ENCODE data around the gene SNX32.
"Not testable (repeated sequence)": the region's sequence is repeated elsewhere in the genome, so short reads cannot be mapped to it uniquely, and the experiment has no call there.

Gene SNX32

DNA sequence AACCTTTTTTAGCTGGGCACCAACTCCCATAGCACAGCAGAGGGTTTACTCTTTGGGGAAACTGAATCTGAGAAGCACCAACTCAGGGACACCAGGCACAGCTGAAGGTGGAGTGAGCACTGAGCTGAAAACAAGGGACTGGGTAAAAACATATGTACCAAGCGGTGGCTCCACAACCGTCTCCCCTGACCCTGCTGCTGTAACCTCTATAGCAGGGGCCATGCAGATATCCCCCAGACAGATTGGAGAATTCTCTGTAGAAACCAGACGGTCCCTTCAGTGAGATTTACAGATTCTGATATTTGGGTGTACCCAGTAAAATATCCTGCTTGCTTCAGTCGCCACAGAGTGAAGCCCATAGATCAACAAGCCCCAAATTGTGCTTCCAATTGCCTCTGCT, 4.3 kb upstream of the SNX32 start:
- DNase-seq: no peak

DNA sequence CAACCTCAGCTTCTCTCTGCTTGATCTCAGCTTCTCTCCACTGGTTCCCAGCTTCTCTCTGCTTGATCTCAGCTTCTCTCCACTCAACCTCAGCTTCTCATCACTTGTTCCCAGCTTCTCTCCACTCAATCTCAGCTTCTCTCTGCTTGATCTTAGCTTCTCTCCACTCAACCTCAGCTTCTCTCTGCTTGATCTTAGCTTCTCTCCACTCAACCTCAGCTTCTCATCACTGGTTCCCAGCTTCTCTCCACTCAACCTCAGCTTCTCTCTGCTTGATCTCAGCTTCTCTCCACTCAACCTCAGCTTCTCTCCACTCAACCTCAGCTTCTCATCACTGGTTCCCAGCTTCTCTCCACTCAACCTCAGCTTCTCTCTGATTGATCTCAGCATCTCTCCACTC, 1.5 kb upstream of the SNX32 start:
- not testable (repeated sequence) for DNase-seq

DNA sequence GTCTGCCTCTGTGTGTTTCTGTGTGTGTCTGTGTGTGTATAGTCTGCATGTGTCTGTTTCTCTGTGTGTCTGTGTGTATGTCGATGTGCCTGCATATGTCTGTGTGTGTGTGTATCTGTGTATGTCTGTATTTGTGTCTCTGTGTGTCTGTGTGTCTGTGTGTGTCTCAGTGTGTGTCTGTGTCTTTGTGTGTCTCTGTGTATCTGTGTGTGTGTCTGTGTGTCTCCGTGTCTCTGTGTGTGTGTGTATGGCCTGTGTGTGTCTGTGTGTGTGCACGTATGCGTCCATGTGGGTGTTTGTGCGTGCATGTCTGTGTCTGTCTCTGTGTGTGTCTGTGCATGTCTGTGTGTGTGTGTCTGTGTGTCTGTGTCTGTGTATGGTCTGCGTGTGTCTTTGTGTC, 439 bp downstream of the SNX32 start:
- no peak for DNase-seq

DNA sequence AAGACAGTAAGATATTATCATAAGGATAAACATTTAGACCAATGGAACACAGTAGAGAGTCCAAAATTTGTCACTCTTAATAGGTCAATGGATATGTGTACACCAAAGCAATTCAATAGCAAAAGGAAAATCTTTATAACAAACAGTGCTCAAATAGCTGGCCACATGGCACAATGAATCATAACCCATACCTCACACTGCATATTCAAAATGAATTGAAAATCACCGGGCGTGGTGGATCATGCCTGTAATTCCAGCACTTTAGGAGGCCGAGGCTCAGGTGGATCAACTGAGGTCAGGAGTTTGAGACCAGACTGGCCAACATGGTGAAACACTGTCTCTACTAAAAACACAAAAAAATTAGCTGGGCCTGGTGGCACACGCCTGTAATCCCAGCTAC, 8.4 kb downstream of the SNX32 start:
- DNase-seq: no peak

DNA sequence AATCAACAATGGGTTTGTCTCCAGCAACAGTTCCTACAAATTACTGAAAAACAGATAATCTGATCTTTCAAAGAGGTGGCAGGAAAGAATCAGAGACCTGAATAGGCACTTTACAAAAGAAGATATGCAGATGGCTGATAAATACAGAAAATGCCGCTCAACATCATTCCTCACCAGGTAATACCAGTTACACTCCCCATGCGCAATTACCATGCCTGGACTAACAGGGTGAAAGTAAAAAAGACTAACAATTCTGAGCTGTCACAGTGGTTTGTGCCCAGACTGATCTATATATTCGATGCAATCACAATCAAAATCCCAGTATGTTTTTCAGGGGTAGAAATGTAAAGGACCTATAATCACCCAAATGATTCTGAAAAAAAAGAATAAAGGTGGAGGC, 10.0 kb downstream of the SNX32 start:
- no peak for DNase-seq

DNA sequence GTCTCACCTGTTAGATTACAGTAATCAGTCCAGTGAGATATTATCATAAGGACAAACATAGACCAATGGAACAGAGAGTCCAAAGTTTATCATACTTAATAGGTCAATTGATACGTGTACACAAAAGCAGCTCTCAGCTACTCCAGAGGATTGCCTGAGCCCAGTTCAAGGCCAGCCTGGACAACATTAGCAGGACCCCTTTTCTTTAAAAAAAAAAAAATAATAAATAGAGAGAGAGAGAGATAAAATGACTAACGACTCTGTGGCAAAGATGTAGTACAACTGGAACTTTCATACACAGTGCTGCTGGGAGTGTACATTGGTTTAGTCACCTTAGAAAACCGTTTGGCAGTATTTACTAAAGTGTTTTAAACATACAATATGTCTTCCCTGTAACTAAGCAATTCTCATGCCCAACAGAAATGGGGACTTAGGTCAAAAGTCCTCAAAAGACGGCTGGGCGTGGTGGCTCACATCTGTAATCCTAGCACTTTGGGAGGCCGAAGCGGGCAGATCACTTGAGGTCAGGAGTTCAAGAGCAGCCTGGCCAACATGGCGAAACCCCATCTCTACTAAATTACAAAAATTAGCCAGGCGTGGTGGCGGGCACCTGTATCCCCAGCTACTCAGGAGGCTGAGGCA, 10.6 kb downstream of the SNX32 start:
- no peak for DNase-seq

DNA sequence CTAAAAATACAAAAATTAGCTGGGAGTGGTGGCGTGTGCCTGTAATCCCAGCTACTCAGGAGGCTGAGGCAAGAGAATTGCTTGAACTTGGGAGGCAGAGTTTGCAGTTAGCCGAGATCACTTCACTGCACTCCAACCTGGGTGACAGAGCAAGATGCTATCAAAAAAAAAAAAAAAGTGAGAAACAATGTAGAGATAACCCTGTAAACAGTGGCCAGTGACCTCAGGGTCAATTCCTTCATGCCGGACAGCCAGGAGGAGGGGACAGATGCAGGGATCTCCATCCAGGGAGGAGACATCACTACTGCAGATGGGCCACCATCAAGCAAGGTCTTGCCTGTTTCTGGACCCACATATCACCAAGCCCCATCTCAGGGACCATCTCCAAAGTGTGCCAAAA, 14.0 kb downstream of the SNX32 start:
- no peak for DNase-seq

DNA sequence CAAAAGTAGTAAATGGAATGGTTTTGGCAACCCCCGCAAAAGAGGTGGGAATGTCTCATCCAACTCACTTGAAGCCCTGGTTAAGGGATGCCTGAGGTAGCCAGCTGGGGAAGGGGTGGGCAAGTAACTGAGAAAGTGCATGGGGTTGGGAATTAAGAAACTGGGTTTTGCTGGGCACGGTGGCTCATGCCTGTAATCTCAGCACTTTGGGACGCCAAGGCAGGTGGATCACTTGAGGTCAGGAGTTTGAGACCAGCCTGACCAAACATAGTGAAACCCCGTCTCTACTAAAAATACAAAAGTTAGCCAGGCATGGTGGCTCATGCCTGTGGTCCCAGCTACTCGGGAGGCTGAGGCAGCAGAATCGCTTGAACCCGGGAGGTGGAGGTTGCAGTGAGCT, 14.9 kb downstream of the SNX32 start:
- not testable (repeated sequence) for DNase-seq

DNA sequence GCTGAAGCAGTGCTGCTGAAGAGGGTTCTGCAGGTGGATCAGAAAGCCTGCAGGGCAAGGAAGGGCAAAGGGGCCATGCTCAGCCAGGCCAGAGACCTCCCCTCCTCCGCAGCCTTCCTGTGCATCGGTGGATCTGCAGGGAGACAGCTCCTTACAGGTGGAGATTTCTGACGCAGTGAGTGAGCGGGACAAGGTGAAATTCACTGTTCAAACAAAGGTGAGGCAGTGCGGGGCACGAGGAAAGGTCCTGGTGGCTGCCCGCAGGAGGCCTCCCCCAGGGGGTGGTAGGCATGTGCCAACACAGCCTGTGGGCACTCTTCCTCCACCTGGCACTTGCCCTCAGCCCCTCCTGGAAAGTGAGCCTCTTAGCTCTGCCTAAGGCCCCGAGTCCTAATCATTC, 15.6 kb downstream of the SNX32 start:
- no peak for DNase-seq

DNA sequence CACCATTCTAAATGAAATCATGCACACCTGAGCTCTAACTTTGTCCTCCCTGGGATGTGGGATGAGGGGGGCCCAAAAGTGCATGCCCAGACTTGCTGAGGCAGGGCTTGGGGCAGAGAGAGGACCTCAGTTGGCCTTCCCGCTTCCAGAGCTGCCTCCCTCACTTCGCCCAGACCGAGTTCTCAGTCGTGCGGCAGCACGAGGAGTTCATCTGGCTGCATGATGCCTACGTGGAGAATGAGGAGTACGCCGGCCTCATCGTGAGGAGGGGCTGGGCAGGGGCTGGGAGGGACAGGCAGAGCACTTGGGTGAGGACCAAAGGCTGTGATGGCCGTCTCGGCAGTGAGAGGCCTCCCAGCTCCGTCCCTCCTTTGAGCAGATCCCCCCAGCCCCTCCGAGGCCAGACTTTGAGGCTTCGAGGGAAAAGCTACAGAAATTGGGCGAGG, 16.0 kb downstream of the SNX32 start:
- DNase-seq: no peak

DNA sequence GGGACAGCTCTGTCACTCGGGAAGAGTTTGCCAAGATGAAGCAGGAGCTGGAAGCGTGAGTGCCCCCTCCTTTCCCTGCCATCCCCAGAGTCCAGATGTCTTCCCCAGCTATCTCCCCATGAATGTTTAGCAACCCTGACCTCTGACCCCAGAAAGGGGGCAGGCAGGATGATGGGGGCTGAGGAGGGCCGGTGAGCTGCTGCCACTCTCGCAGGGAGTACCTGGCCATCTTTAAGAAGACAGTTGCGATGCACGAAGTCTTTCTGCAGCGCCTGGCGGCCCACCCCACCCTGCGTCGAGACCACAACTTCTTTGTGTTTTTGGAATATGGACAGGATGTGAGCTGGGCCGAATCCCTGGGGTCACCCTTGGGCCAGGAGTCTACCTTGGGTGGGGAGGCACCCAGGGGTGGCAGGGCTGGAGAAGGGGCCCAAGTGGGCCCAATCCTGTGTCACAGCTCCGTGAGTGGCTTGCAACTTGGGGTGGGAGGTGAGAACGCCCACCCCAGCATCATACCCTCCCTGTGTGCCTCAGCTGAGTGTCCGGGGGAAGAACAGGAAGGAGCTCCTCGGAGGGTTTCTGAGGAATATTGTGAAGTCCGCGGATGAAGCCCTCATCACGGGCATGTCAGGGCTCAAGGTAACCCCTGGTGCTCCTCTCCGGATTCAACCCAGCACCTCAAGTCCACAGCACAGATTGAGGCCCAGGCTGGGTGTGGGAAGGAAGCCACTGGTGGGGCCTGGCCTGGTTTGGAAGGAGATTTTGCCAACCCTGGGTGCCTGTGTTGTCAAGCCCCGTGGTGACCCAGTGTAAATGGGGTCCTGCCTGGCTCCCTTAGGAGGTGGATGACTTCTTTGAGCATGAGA, 16.7 kb downstream of the SNX32 start:
- DNase-seq: no peak

DNA sequence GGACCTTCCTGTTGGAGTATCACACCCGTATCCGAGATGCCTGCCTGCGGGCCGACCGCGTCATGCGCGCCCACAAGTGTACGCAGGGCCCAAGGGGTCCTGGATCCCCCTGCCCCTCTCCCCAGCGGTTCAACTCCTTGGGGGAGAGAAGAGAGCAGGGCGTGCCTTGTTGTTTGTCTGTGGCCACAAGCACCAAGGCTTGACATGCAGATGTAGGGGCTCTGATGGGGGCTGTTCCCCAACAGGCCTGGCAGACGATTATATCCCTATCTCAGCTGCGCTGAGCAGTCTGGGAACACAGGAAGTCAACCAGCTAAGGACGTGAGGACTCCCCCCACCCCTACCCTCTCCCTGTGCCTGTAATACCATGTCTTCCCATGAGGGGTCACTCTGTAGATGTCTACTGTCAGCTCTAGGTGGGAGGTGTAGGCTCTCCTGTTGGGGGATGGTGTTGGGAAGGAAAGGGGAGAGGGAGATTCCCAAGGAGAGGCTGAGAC, 17.4 kb downstream of the SNX32 start:
- DNase-seq: peak; percentile 40

DNA sequence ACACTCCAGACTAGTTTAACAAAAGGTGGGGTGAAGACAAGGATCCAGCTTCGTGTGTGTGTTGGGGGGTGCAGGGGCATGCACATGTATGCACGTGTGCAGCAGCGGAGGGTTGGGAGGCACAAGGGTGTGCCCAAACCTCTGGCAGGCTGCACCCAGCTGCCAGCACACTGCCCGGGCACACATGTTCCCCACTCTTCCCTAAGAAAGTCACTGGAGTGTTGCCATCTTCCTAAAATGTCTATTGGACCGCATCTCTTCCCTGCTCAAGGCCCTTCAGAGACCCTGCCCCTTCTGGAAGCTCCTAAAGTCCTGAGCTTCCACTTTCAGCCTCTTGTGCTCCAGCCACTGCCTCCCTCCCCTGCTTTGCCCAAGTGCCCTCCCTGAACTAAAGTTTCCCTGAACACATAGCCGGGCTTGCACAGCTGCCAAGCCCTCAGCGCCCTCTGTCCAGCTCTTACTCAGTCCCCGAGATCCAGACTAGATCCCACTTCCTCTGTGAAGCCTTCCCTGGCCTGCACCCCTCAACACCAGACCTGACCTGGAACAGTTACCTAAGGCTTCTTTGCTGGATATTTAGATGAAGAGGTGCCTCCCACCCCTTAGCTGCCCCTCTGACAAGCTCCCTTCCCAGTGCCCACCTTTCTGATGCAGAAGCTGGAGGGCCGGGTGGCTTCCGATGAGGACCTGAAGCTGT, 18.2 kb downstream of the SNX32 start:
- DNase-seq: no peak

DNA sequence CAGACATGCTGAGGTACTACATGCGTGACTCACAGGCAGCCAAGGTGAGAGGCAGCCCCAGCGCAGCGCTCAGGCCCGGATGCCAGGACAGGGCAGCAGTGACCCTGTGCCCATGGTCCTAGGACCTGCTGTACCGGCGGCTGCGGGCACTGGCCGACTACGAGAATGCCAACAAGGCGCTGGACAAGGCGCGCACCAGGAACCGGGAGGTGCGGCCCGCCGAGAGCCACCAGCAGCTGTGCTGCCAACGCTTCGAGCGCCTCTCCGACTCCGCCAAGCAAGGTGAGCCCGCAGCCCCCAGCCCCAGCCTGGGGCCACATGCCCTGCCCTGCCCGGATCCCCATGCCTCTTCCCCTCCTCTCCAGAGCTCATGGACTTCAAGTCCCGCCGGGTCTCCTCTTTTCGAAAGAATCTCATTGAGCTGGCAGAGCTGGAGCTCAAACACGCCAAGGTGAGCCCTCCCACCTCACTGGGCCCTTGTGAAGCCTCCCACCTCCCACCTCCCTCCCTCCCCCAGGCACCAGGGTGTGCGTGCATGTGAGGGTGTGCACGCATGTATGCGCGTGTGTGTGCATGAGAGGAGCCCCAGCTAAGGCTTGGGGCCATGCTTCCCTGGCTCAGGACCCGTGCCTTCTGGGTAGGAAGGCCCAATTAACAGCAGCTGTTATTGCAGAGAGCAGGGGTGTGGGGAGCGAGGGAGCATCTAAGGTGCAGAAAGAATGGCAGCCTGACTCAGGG, 18.9 kb downstream of the SNX32 start:
- peak; percentile 15 for DNase-seq

DNA sequence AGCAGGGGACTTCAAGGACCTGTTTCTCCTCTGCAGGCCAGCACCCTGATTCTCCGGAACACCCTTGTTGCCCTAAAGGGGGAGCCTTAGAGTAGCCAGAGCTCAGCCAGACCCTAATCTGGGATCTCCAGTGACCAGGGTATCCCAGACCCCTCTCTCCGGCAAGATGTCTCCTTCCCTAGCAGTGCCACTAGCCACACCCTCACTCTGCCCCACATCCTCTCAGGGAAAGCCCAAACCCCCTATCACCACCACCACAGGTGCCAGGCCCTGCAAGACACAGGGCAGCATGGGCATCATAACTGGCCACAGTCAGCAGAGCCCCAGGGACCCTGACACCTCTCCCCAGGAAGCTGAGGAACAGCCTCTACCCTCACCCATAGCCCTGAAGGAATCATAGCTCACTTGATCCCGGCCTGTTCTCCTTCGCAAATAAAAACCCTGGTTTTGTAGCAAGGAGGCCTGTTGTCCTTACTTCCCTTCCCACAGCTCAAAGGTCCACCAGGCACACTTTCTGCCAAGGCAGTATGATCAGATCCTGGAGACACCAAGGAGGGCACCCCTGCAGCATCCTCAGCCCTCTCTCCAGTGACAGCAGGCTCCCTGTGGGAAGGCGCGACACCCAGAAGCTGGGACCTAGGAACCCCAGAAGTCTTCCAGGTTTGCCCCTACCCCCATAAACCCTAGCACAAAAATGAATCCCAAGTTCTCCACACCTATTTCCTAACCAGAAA, 19.6 kb downstream of the SNX32 start:
- no peak for DNase-seq

DNA sequence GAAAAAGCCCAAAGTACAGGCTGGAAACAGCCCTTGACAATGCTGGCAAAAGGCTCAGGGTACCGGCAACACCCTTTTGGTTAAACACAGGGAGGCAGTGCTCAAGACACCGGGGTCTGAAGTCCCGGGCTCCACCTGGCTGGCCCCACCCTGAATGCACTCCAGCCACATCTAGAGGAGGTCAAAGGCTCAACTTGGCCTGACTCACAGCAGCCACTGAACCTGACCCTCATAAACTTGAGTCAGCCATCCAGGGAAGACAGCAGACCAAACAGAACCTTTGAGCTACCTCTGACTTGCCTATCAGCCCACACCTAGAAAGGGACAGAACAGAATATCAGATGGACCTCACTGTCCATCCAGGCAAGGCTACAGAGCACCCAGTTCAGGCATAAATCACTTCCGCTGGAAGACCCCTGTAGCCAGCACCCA, 20.4 kb downstream of the SNX32 start:
- DNase-seq: no peak

DNA sequence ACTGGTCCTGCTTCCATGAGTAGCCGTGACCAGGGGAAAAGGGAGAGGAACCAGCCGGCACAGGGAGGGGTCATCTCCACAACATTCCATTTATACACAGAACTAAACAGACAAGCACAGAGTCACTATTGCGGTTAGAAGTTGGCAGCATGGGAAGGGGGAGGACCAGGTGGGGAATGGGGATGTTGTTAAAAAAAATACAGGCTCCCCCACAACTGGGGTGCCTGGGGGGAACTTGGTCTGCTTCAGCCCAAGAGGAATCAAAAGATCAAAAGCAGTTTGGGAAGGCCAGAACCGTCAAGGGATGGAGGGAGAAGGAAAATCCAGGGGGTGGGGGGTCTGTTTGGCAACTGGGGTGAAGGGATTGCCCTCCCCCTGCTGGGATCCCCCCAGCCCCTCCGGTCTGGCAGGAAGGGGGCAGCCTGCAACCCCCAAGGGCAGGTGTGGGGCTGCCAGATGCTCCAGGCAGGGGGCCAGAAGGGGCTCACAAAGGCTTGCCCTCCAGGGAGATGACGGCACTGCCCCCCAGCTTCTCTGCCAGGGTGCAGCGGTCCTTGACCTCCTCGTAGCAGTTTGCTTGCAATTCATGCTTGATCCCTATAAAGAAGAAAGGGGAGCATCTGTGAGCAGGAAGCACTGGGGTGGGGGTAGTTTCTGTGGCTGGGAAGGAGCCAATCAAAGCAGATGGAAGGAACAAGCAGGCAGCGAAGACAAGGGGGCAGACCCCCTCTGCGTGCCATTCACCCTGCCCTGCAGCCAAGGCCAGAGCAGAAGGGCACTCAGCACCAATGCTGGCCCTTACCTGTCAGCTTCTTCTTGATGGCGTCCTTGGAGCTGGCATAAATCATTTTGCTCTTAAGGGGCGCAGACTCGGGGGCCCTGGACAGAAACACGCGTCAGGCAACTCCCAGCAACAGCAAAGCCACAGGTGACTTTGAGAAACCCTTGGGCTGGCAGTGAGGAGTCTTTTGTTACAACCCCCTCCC, 21.4 kb downstream of the SNX32 start:
- DNase-seq: peak; percentile 0

DNA sequence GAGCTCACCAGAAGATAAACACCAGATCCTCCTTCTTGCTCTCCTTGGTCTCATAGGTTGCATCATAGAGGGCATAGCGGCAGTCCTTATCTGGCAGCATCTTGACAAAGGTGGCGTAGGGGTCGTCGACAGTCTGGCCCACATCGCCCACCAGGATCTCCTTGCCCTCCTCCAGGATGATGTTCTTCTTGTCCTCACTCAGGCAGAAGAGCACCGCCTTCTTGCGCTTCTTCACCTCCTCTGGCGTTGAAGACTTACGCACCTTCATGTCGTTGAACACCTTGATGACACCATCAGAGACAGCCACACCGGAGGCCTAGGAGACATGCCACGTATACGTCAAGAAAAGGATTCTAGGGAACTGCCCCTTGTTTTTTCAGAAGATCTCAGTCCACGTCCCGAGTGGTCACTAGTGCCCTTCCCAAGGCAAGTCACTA, 22.2 kb downstream of the SNX32 start:
- DNase-seq: peak; percentile 0

DNA sequence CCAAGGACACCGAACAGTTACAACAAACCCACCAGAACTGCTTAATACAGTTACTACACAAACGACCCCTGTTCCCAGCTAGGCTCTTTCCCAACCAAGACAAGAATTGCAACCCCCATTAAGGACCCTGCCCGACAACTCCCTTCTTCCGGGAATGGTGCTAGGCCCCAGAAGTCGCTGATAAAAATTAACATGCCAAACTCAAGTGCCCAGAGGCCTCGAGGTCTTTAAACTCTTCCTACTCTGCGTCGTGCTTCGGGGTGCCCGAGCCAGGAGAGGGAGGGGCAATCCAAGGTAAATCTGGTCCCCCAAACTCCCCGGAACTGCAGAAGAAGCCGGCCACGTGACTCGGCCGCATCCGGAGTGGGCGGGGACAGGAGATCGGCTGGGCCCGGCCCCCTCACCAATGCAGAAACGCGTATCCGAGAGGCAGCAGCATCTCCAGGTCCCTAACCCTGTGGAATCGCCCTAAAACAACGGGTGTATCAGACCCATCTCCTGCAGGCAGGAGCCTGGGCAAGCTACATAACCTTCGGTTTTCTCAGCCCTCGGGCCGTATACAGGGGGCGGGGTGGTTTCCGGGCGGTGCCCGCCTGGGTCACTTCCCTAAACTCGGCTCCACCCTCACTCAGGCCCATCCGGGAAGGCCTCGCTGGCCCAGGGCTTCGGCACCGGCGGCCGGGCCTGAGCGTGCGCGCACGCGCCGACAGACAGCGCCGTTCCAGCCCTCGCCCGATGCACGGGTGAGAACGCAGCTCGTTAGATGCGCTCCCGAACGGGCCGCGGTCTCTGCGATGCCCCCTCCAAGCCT, 23.1 kb downstream of the SNX32 start:
- DNase-seq: peak; percentile 78

DNA sequence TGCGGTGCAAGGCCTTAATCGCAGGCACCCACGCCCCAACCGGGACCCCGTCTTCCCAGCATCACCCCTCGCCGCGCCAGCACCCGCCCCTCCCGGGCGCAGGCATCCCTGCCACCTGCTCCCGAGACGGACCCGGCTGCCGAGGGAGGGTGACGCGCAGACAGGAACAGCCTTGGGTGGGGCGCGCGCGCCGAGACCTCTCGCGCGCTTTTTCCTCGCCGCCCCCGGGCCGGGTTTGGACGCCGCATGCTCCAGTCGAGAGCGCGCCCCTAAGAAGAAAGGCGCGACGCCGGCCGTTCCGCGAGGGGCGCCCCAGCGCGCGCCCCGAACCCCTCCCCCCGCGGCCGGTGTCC, 23.7 kb downstream of the SNX32 start:
- DNase-seq: no peak

All from eye (tissue), 1 donor.